Activated T-helper 1 cell treated with anti-CD3 and anti-CD28 coated beads, Interleukin-12 subunit alpha, Interleukin-12 subunit beta, Interleukin-2, Interleukin-4 antibody, amounts not matched to agents 30 ng/mL and 10 ng/mL and 1 ng/mL, durations not matched to agents 14 hours and 24 hours and 36 hours (primary cell): ENCODE data around the gene ZBTB34. TPM values are rescaled to one million over a fixed set of nuclear protein-coding genes. Genes with fewer than 3 reads are reported as not detected.

Source experiments
- DNase-seq: peaks from one replicate; pipeline ENCODE4 v3.0.0; 2021; ENCODE audit warnings: low spot score
- H3K27ac Mint-ChIP-seq: one replicate; pipeline ENCODE4 v1.8.0; 2021; ENCODE audit warnings: mild to moderate bottlenecking, mixed read lengths
- H3K27me3 Mint-ChIP-seq: one replicate; pipeline ENCODE4 v1.8.0; 2022; ENCODE audit warnings: mild to moderate bottlenecking, moderate library complexity, mixed read lengths; ENCODE audit not compliant: insufficient read depth
- H3K36me3 Mint-ChIP-seq: one replicate; pipeline ENCODE4 v1.8.0; 2021; ENCODE audit warnings: low read depth, mixed read lengths
- H3K4me1 Mint-ChIP-seq: one replicate; pipeline ENCODE4 v1.8.0; 2021; ENCODE audit warnings: low read depth, mixed read lengths
- H3K4me3 Mint-ChIP-seq: one replicate; pipeline ENCODE4 v1.8.0; 2021; ENCODE audit warnings: mild to moderate bottlenecking, moderate library complexity, mixed read lengths
- H3K9me3 Mint-ChIP-seq: one replicate; pipeline ENCODE4 v1.8.0; 2021; ENCODE audit warnings: mixed read lengths
- intact Hi-C: fragments of 100-400 bp; cut with micrococcal nuclease; formaldehyde crosslinking; loops from one replicate; pipeline ENCODE4 v1.15.1; 2024
- total RNA-seq: library from RNA; stranded (reverse); gene quantifications from 2 replicates; pipeline ENCODE4 v1.2.3, GENCODE V29; 2022

Gene ZBTB34
- total RNA-seq, 1 donor from 2014 or later, result 7.5 TPM

DNA sequence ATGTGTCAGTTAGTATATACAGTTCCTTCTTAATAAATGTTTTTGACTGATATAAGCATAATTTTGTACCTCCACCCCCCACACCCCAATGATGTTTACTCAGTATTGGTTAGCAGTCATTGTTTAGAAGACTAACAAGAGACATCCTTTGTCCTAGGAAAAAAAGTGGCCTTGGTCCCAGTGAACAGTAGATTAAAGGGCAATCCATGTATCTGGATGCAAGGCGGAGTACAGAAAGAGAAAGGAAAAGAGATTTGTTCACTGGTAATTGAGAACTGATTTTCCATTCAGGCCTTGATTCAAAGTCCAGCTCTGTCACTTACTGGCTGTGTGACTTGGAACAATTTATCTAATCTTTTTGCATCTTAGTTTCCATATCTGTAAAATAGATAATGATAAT is 58.8 kb downstream of the ZBTB34 start:
- H3K36me3 Mint-ChIP-seq, result no peaks in the 10 kb centered on the region
- H3K4me1 Mint-ChIP-seq, result peaks cover 6% of the 10 kb centered on the region
- no peaks in the 10 kb centered on the region for H3K9me3 Mint-ChIP-seq
- peaks cover 20% of the 10 kb centered on the region for H3K27me3 Mint-ChIP-seq
- H3K27ac Mint-ChIP-seq, result no peak overlapping the region
- intact Hi-C loops, result no loop called here
- no peak for DNase-seq
- H3K4me3 Mint-ChIP-seq, result no peak overlapping the region

GRCh38 chr9:126925876-126926275 is 65.4 kb downstream of the ZBTB34 start:
- Mint-ChIP-seq H3K9me3 (no peaks in the 10 kb centered on the region), H3K4me1 (no peaks in the 10 kb centered on the region), H3K27me3 (peaks cover 7% of the 10 kb centered on the region), H3K27ac (no peak overlapping the region), H3K4me3 (no peak overlapping the region), H3K36me3 (no peaks in the 10 kb centered on the region)
- no peak for DNase-seq
- intact Hi-C loops, result no loop called here

DNA sequence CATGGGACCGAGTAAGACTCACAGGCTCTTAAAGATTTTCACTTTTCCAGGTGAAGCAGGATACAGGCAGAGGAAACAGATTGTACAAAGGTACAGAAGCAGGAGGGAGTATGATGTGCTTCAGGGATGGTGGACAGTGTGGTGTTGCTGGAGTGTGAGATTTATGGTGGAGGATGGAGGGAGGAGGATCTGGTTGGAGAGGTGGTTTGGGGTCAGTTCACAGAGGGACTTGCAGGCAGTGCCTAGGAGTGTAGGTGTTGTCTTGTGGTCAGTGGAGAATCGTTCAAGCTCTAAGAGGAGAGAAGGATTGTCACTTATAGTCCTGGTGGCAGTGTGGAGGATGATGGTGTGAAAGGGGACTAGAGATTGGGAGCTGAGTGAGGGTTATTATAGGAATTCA is 65.9 kb downstream of the ZBTB34 start:
- H3K36me3 Mint-ChIP-seq, result no peaks in the 10 kb centered on the region
- H3K4me1 Mint-ChIP-seq, result no peaks in the 10 kb centered on the region
- no peak for DNase-seq
- H3K4me3 Mint-ChIP-seq, result no peak overlapping the region
- no peaks in the 10 kb centered on the region for H3K9me3 Mint-ChIP-seq
- H3K27ac Mint-ChIP-seq, result no peak overlapping the region
- H3K27me3 Mint-ChIP-seq, result peaks cover 4% of the 10 kb centered on the region
- intact Hi-C loops, result no loop called here

- no peaks in the 10 kb centered on the region for H3K9me3 Mint-ChIP-seq
- no peak overlapping the region for H3K4me3 Mint-ChIP-seq
- no peak overlapping the region for H3K27ac Mint-ChIP-seq
- H3K36me3 Mint-ChIP-seq, result no peaks in the 10 kb centered on the region
- peaks cover 8% of the 10 kb centered on the region for H3K27me3 Mint-ChIP-seq
- intact Hi-C loops, result no loop called here
- no peaks in the 10 kb centered on the region for H3K4me1 Mint-ChIP-seq
- DNase-seq, result no peak
These were observed 67.0 kb downstream of the ZBTB34 start for GRCh38 chr9:126927419-126927818.

- H3K36me3 Mint-ChIP-seq, result no peaks in the 10 kb centered on the region
- H3K4me1 Mint-ChIP-seq, result no peaks in the 10 kb centered on the region
- intact Hi-C loops, result no loop called here
- H3K9me3 Mint-ChIP-seq, result no peaks in the 10 kb centered on the region
- no peak overlapping the region for H3K4me3 Mint-ChIP-seq
- peaks cover 11% of the 10 kb centered on the region for H3K27me3 Mint-ChIP-seq
- no peak overlapping the region for H3K27ac Mint-ChIP-seq
- no peak for DNase-seq
These were observed 72.5 kb downstream of the ZBTB34 start for GRCh38 chr9:126932871-126933321.

GRCh38 chr9:126933334-126933980 is 73.0 kb downstream of the ZBTB34 start:
- Mint-ChIP-seq H3K4me1 (no peaks in the 10 kb centered on the region), H3K9me3 (no peaks in the 10 kb centered on the region), H3K4me3 (no peak overlapping the region), H3K27ac (no peak overlapping the region), H3K27me3 (peaks cover 14% of the 10 kb centered on the region), H3K36me3 (no peaks in the 10 kb centered on the region)
- intact Hi-C loops, result no loop called here
- DNase-seq, result no peak

DNA sequence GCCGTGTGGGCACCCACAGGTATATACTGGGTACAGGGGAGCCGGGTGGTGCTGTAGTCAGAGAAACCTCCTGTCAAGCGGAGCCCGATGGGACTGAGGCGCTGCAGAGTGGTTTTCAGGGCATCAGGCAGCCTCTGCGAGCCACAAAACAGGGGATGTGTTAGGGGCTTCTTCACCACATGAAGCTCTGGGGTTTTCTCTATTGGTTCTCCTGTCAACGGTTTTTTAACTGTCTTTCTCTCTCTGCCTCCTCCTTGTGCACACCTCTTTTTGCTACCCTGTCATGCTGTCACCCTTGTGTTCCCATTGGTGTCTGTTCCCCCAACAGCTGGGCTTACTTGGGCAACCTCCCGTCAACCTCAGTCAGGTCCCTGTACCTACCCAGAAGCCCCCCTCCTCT is 74.0 kb downstream of the ZBTB34 start:
- no peak for DNase-seq
- H3K27ac Mint-ChIP-seq, result no peak overlapping the region
- H3K36me3 Mint-ChIP-seq, result no peaks in the 10 kb centered on the region

More for the DNA sequence above, 74.0 kb downstream of the ZBTB34 start:
- H3K27me3 Mint-ChIP-seq, result peaks cover 18% of the 10 kb centered on the region
- intact Hi-C loops, result no loop called here
- H3K4me3 Mint-ChIP-seq, result no peak overlapping the region
- no peaks in the 10 kb centered on the region for H3K4me1 Mint-ChIP-seq
- no peaks in the 10 kb centered on the region for H3K9me3 Mint-ChIP-seq

Other genes with a start within 250 kb of the ZBTB34 start
- not detected in 2 replicates for gene LMX1B, start 246.7 kb upstream of the ZBTB34 start, total RNA-seq
- gene ZBTB43, start 55.6 kb upstream of the ZBTB34 start, total RNA-seq, result 11.6 and 21.2 TPM in 2 replicates
- 1.4 and 1.8 TPM in 2 replicates for gene RALGPS1, start 54.1 kb downstream of the ZBTB34 start, total RNA-seq